ENCODE results near the gene MGAT5B. TPM values are rescaled to one million over a fixed set of nuclear protein-coding genes. Genes with fewer than 3 reads are reported as not detected.

Gene MGAT5B
- total and polyA plus RNA-seq, 2 experiments from 2014 or later = 1.6 to 10.0 TPM

- TF ChIP-seq CTCF (conservative IDR thresholded peaks at IDR 0.05; ENCODE audit: low read depth in 2 of 2) = no peak
- TF ChIP-seq ZNF114 (CRISPR knock-in tag; IDR thresholded peaks at IDR 0.05) = no peak
- no peak for TF ChIP-seq POLR2AphosphoS5 (IDR thresholded peaks at IDR 0.05; ENCODE audit: low read depth)
- TF ChIP-seq ETS1 (IDR thresholded peaks at IDR 0.05) = no peak
- TF ChIP-seq EZH2 (IDR thresholded peaks at IDR 0.05; ENCODE audit: low read depth, unreplicated experiment) = no peak
These were observed 87.0 kb downstream of the MGAT5B start (continued) for GRCh38 chr17:76955191-76955590.

- Histone ChIP-seq H3K9me2 (ENCODE audit: insufficient read depth) (no peaks in the 10 kb centered on the region), H2AFZ (no peak overlapping the region), H3K36me3 (ENCODE audit: insufficient read depth) (no peaks in the 10 kb centered on the region), H3F3A (replicated peaks; ENCODE audit: low read depth) (peaks cover 6% of the 10 kb centered on the region; the same call in 1 of the 2 replicates), H3K4me1 (ENCODE audit: insufficient read depth) (peaks cover 14% of the 10 kb centered on the region), H3K4me2 (peak overlapping the region; percentile 60; the same call in 1 of the 2 replicates), H3K27ac (ENCODE audit: low read depth) (0 out of 2 replicates have a peak overlapping the region, but pooled peaks have one; percentile 45), H3K27me3 (ENCODE audit: insufficient read depth) (no peaks in the 10 kb centered on the region), H3K4me3 (no peak overlapping the region), H4K20me1 (replicated peaks; ENCODE audit: insufficient read depth) (no peaks in the 10 kb centered on the region; the same call in 1 of the 2 replicates), H3K79me2 (replicated peaks; ENCODE audit: insufficient read depth) (no peaks in the 10 kb centered on the region)
- Mint-ChIP-seq H3K4me3 (no peak overlapping the region), H3K36me3 (ENCODE audit: low read depth) (no peaks in the 10 kb centered on the region), H3K27me3 (ENCODE audit: insufficient read depth, low read depth, poor library complexity) (peaks cover 14% of the 10 kb centered on the region), H3K9me3 (peaks cover 5% of the 10 kb centered on the region; the same call in 1 of the 3 replicates), H3K4me1 (peaks cover 23% of the 10 kb centered on the region), H3K27ac (no peak overlapping the region)
- peak; percentile 34 for ATAC-seq
- no peak for DNase-seq (ENCODE audit: low spot score)
- no peak for TF ChIP-seq POLR2AphosphoS5 (IDR thresholded peaks at IDR 0.05; ENCODE audit: low read depth)
- no peak for TF ChIP-seq STAT1 (IDR thresholded peaks at IDR 0.05; ENCODE audit: unreplicated experiment)
- no peak for TF ChIP-seq CREB1 (CRISPR knock-in tag; IDR thresholded peaks at IDR 0.05; ENCODE audit: low read depth)
- no peak for TF ChIP-seq NANOG (IDR thresholded peaks at IDR 0.05; ENCODE audit: borderline replicate concordance)
- no peak for TF ChIP-seq REST (IDR thresholded peaks at IDR 0.05; ENCODE audit: unreplicated experiment)
- no peak for TF ChIP-seq EZH2 (IDR thresholded peaks at IDR 0.05; ENCODE audit: low read depth, unreplicated experiment)
- TF ChIP-seq ZNF462 (CRISPR knock-in tag; IDR thresholded peaks at IDR 0.05) = no peak
- TF ChIP-seq ZNF331 (CRISPR knock-in tag; IDR thresholded peaks at IDR 0.05; ENCODE audit: low read depth) = no peak
- no peak for TF ChIP-seq ZNF114 (CRISPR knock-in tag; IDR thresholded peaks at IDR 0.05)
- TF ChIP-seq JUNB (IDR thresholded peaks at IDR 0.05; ENCODE audit: unreplicated experiment) = no peak
These were observed 88.8 kb downstream of the MGAT5B start for GRCh38 chr17:76956846-76957540.
